Activated T-cell treated with anti-CD3 and anti-CD28 coated beads for 4 hours (primary cell): ENCODE results near the gene PRAC2.

Experiments used
- DNase-seq: peaks from one replicate; pipeline ENCODE4 v3.0.0-alpha.2; 2020

The PRAC2 gene

DNA sequence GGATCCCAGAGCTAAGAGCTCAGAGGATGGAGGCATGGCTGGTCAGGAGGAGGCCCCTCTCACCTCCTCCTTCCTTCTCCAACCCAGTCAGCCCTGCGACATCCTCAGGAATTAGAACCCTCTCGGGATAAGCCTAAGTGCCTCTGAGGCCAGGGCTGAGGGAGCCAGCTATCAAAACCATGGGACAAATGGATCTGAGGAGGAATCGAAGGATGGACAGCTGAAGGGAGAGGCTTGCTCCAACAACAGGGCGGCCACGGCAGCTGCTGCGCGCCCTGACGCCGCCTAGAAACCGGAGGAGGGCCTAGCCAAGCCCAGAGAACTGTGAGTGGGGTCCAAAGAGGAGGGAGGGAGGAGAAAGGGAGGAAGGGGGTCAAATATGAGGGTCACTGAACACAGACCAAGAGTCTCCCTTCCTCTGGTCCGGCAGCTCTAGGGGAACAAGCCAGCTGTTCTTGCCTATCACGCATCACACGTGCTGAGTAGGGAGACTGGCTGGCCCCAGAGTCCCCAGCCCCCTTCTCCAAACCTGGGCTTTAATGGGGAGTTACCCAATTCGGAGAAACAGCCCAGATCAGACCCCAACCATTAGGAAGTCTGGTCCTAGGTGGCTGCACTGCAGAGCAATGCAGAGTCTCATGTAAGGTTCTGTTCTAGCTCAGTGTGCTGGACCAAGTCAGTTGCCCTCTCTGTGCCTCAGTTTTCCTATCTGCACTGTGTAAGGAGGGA lies 11.5 kb downstream of the PRAC2 start:
- no peak for DNase-seq

- no peak for DNase-seq
These were observed 12.0 kb downstream of the PRAC2 start for GRCh38 chr17:48735062-48735351.

- no peak for DNase-seq
These were observed 14.5 kb downstream of the PRAC2 start for GRCh38 chr17:48737330-48738043.

DNA sequence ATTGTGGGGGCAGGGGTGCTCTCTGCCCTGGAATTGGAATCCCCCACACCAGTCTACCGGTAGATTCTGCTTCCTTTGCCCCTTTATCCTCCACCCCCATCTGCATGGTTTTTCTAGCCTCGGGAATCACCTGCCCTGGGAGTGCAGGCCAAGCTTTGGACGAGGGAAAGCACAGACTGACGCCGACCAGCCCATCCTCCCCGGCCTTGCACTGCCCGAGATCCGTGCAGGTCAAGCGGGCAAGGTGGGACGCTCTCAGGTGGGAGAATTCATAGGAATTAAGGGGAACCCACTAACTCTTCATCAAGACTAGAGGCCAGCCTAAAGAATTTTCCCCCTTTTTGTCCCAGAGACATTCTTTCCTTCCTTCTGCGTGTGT lies 15.4 kb downstream of the PRAC2 start:
- no peak for DNase-seq

DNA sequence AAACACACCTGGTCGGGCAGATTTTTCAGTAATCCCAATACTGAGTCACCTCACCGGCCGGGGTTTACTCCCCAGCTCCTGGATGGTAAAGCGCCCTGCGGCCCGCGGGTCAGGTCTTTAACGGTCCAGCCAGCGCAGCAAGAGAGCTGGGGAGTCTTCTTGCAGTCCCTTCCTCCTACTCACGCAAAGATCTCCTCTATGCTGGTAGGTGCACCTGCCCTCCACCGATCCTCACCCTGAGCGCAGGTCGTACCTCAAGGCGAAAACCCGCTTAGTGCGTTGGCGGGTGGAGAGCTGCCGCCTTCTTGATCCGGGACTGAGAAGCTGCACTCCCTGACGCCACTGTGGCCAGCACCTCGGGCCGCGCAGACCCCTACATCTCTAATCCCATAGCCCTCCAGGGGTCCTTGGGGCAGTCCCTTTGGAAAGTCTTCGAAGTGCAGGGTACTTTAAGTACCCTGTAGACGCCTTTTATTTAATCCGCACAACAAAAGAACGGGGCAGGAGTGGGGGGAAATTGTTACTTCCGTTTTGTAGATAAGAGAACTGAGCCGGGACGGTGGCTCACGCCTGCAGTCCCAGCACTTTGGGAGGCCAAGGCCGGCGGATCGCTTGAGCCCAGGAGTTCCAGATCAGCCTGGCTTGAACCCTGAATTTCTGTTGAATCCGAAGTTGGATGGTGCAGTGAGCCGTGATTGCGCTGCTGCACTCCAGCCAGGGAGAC lies 16.0 kb downstream of the PRAC2 start:
- DNase-seq, result no peak

GRCh38 chr17:48740537-48740936 lies 17.6 kb downstream of the PRAC2 start:
- DNase-seq, result no peak

DNA sequence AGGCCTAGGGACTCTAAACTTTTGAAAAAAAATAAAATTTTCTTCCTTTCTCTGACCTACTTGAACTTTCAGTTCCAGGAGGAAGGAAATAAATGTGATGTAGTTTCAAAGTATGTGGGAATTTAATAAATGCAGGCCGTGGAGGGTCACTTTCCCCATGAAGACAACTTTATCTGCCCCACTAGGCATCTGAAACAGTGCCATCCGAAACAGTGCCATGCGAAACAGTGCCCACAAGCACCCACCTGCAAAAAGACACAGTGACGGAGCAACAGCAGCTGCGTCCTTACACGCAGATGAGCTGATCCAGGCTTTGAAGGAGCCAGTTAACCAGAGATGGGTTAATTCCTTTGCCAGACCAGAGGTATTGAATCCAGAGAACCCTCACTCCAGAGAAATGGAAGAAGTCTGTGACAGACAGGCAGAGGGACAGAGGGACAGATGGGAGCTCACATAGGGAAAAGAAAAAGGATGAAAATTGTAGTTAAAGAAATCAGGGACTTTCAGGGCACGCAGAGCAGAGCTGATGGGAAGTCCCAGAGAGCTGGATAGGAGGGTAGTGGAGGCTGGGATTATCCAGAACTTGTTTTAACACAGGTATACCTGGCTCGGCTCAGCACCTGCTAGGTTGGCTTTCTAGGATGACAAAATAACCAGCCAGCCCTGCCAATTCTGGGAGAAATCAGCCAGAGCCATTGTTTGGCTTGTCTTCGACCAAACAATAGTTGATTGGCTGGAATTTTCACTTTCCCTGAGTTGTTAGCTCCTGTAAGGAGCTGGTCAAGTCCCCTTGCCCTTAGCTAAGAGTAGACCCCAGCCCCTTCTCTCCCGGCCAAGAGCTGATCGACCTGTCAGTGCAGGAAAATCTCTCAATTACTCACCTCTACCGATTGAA lies 22.6 kb downstream of the PRAC2 start:
- DNase-seq, result no peak

DNA sequence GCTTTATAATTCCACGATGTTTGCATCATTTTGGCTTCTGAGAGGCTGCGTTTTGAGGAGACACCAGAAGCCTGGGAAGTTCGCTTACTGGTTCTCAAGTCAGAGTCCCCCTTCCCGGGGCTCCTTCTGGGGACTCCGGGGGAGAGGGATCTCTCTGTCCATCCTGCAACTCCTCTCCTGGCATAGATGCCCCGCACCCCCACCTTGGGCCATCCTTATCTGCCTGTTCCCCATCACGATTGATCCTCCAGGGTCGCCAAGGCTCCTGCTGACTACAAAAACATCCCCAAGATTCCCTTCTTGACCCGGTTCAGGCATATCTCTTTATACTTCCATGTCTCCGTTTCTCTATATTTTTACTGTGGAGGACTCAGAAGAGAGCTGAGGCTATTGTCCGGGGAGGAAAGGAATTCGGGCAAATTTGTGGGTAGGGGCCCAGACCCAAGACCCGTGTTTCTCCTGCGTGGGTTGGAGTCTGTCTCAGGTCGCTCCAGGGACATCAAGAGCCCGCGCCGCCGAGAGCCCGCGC lies 24.0 kb downstream of the PRAC2 start:
- DNase-seq, result no peak

GRCh38 chr17:48747445-48748363 lies 24.7 kb downstream of the PRAC2 start:
- no peak for DNase-seq

DNA sequence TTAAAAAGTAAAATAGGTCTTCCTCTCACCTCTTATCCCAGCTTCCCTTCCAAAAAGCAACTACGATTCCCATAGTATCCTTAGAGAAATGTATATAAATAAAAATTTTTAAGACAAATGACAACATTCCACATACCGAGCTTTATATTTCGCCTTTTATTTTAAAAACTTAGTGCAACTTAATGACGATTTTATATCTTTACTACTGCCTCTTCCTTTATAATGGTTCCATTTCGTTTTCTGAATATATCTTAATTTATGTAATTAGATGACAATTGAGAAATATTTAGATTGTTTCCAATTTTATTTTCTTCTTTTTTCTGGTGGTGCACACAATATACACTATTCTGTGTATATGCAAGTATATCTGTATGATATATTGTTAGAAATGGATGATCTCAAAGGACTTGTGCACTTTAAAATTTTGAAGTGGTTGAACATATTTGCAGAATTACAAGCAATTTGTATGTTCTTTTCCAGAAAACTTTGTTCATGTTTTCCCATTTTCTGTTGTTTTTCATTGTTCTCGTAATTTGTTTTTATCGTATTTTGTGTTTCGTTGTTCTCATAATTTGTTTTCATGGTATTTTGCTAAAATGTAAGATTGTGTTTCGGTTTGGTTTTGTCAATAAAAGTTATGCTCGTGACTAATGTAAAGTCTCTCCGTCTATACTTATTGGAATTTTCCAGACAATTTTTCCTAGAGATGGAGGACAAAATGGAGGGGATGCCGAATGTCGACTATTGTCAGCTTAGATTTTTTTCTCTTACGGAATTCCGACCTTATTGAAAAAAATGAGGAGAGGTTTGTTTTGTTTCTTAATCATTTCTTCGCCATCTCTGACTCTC lies 26.0 kb downstream of the PRAC2 start:
- no peak for DNase-seq

GRCh38 chr17:48749621-48750553 lies 26.9 kb downstream of the PRAC2 start:
- DNase-seq, result no peak

GRCh38 chr17:48751172-48751571 lies 28.2 kb downstream of the PRAC2 start:
- DNase-seq, result no peak

GRCh38 chr17:48751733-48752398 lies 28.9 kb downstream of the PRAC2 start:
- DNase-seq, result no peak

GRCh38 chr17:48752399-48753288 lies 29.7 kb downstream of the PRAC2 start:
- DNase-seq, result no peak

DNA sequence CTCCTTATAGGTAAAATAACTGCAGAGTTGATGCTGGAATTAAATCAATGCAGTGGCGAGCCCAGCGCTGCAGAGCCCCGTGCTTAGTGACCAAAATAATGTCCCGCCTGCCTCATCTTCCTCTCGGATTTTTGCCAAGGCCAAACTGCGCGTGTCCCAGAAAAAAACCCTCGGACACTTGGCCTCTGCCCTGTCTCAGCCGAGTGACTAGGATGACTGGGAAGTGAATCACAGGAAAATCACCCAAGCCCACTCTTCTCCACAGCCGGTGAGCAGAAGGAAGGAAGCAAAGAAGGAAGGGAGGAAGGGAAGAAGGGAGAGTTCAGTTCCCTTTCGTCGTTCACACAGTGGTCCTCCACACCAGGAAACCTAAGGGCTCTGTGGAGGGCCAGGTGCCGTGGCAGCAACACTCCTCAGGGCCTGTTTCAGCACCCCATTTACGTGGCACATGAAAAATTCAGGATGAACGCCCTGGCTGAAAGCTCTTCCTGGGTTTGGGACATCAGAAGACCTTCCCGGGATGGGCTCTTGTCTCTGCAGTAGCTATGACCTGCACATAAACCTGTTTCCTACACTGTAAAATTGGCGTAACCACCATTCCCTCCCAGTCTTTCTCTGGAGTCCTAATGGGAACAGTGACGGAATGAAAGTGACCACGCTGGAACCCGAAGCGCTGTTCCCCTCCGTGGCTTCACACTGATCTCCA lies 31.0 kb downstream of the PRAC2 start:
- no peak for DNase-seq

- no peak for DNase-seq
These were observed 31.7 kb downstream of the PRAC2 start for GRCh38 chr17:48754500-48755261.
